ENCODE data around the gene LTBP2.

Gene LTBP2

GRCh38 chr14:74610199-74610865 lies 1.7 kb downstream of the LTBP2 start:
- Mint-ChIP-seq H3K27me3 (peaks cover 31% of the 10 kb centered on the region), H3K36me3 (ENCODE audit: low read depth) (no peaks in the 10 kb centered on the region), H3K9me3 (no peaks in the 10 kb centered on the region), H3K4me1 (ENCODE audit: low read depth) (peaks cover 23% of the 10 kb centered on the region), H3K4me3 (no peak overlapping the region), H3K27ac (no peak overlapping the region)

GRCh38 chr14:74609721-74610120 lies 2.3 kb downstream of the LTBP2 start:
- H3K27me3 Mint-ChIP-seq = peaks cover 24% of the 10 kb centered on the region
- H3K4me1 Mint-ChIP-seq (ENCODE audit: low read depth) = peaks cover 17% of the 10 kb centered on the region
- no peak overlapping the region for H3K27ac Mint-ChIP-seq
- no peaks in the 10 kb centered on the region for H3K36me3 Mint-ChIP-seq (ENCODE audit: low read depth)
- no peaks in the 10 kb centered on the region for H3K9me3 Mint-ChIP-seq
- H3K4me3 Mint-ChIP-seq = no peak overlapping the region

GRCh38 chr14:74608959-74609611 lies 3.0 kb downstream of the LTBP2 start:
- Mint-ChIP-seq H3K4me3 (no peak overlapping the region), H3K36me3 (ENCODE audit: low read depth) (no peaks in the 10 kb centered on the region)

GRCh38 chr14:74606727-74607126 lies 5.3 kb downstream of the LTBP2 start:
- Mint-ChIP-seq H3K4me1 (ENCODE audit: low read depth) (peaks cover 5% of the 10 kb centered on the region), H3K27ac (no peak overlapping the region), H3K36me3 (ENCODE audit: low read depth) (no peaks in the 10 kb centered on the region), H3K9me3 (no peaks in the 10 kb centered on the region), H3K4me3 (no peak overlapping the region), H3K27me3 (peaks cover 13% of the 10 kb centered on the region)

More at GRCh38 chr14:74608959-74609611, 3.0 kb downstream of the LTBP2 start:
- Mint-ChIP-seq H3K4me1 (ENCODE audit: low read depth) (peaks cover 10% of the 10 kb centered on the region), H3K9me3 (no peaks in the 10 kb centered on the region), H3K27ac (no peak overlapping the region), H3K27me3 (peaks cover 19% of the 10 kb centered on the region)

- no peaks in the 10 kb centered on the region for H3K9me3 Mint-ChIP-seq
- H3K36me3 Mint-ChIP-seq (ENCODE audit: low read depth) = no peaks in the 10 kb centered on the region
- no peak overlapping the region for H3K4me3 Mint-ChIP-seq
- H3K4me1 Mint-ChIP-seq (ENCODE audit: low read depth) = peaks cover 5% of the 10 kb centered on the region
- H3K27me3 Mint-ChIP-seq = peaks cover 9% of the 10 kb centered on the region
- no peak overlapping the region for H3K27ac Mint-ChIP-seq
Observed at GRCh38 chr14:74605531-74606223, 6.4 kb downstream of the LTBP2 start.

GRCh38 chr14:74604911-74605310 lies 7.1 kb downstream of the LTBP2 start:
- H3K27ac Mint-ChIP-seq = no peak overlapping the region
- H3K9me3 Mint-ChIP-seq = no peaks in the 10 kb centered on the region
- peaks cover 5% of the 10 kb centered on the region for H3K4me1 Mint-ChIP-seq (ENCODE audit: low read depth)
- H3K36me3 Mint-ChIP-seq (ENCODE audit: low read depth) = no peaks in the 10 kb centered on the region
- H3K27me3 Mint-ChIP-seq = peaks cover 3% of the 10 kb centered on the region
- no peak overlapping the region for H3K4me3 Mint-ChIP-seq

- no peaks in the 10 kb centered on the region for H3K36me3 Mint-ChIP-seq (ENCODE audit: low read depth)
- no peak overlapping the region for H3K27ac Mint-ChIP-seq
- peaks cover 5% of the 10 kb centered on the region for H3K4me1 Mint-ChIP-seq (ENCODE audit: low read depth)
- H3K9me3 Mint-ChIP-seq = no peaks in the 10 kb centered on the region
- H3K27me3 Mint-ChIP-seq = no peaks in the 10 kb centered on the region
- H3K4me3 Mint-ChIP-seq = no peak overlapping the region
Observed at GRCh38 chr14:74604157-74604556, 7.9 kb downstream of the LTBP2 start.

GRCh38 chr14:74601982-74602381 lies 10.1 kb downstream of the LTBP2 start:
- Mint-ChIP-seq H3K4me1 (ENCODE audit: low read depth) (no peaks in the 10 kb centered on the region), H3K9me3 (no peaks in the 10 kb centered on the region), H3K36me3 (ENCODE audit: low read depth) (no peaks in the 10 kb centered on the region), H3K27ac (no peak overlapping the region), H3K4me3 (no peak overlapping the region), H3K27me3 (no peaks in the 10 kb centered on the region)

- Mint-ChIP-seq H3K4me1 (ENCODE audit: low read depth) (no peaks in the 10 kb centered on the region), H3K4me3 (no peak overlapping the region)
Observed at GRCh38 chr14:74599946-74600345, 12.1 kb downstream of the LTBP2 start.

GRCh38 chr14:74599321-74599761 lies 12.7 kb downstream of the LTBP2 start:
- H3K27ac Mint-ChIP-seq = no peak overlapping the region

More at GRCh38 chr14:74599946-74600345, 12.1 kb downstream of the LTBP2 start:
- H3K36me3 Mint-ChIP-seq (ENCODE audit: low read depth) = no peaks in the 10 kb centered on the region
- no peak overlapping the region for H3K27ac Mint-ChIP-seq
- no peaks in the 10 kb centered on the region for H3K9me3 Mint-ChIP-seq
- H3K27me3 Mint-ChIP-seq = no peaks in the 10 kb centered on the region

GRCh38 chr14:74596741-74597450 lies 15.1 kb downstream of the LTBP2 start:
- Mint-ChIP-seq H3K9me3 (no peaks in the 10 kb centered on the region), H3K36me3 (ENCODE audit: low read depth) (no peaks in the 10 kb centered on the region), H3K27ac (no peak overlapping the region), H3K4me3 (no peak overlapping the region), H3K4me1 (ENCODE audit: low read depth) (no peaks in the 10 kb centered on the region), H3K27me3 (no peaks in the 10 kb centered on the region)

More at GRCh38 chr14:74599321-74599761, 12.7 kb downstream of the LTBP2 start:
- Mint-ChIP-seq H3K36me3 (ENCODE audit: low read depth) (no peaks in the 10 kb centered on the region), H3K4me1 (ENCODE audit: low read depth) (no peaks in the 10 kb centered on the region), H3K4me3 (no peak overlapping the region), H3K9me3 (no peaks in the 10 kb centered on the region), H3K27me3 (no peaks in the 10 kb centered on the region)

- H3K36me3 Mint-ChIP-seq (ENCODE audit: low read depth) = no peaks in the 10 kb centered on the region
- no peak overlapping the region for H3K27ac Mint-ChIP-seq
- no peaks in the 10 kb centered on the region for H3K9me3 Mint-ChIP-seq
- no peak overlapping the region for H3K4me3 Mint-ChIP-seq
- H3K27me3 Mint-ChIP-seq = no peaks in the 10 kb centered on the region
- no peaks in the 10 kb centered on the region for H3K4me1 Mint-ChIP-seq (ENCODE audit: low read depth)
Observed at GRCh38 chr14:74595006-74595735, 16.9 kb downstream of the LTBP2 start.

GRCh38 chr14:74594606-74595005 lies 17.4 kb downstream of the LTBP2 start:
- Mint-ChIP-seq H3K27ac (no peak overlapping the region), H3K9me3 (no peaks in the 10 kb centered on the region), H3K27me3 (no peaks in the 10 kb centered on the region), H3K36me3 (ENCODE audit: low read depth) (no peaks in the 10 kb centered on the region), H3K4me1 (ENCODE audit: low read depth) (no peaks in the 10 kb centered on the region), H3K4me3 (no peak overlapping the region)

GRCh38 chr14:74594029-74594428 lies 18.0 kb downstream of the LTBP2 start:
- Mint-ChIP-seq H3K27me3 (no peaks in the 10 kb centered on the region), H3K4me1 (ENCODE audit: low read depth) (no peaks in the 10 kb centered on the region), H3K9me3 (no peaks in the 10 kb centered on the region), H3K27ac (no peak overlapping the region), H3K36me3 (ENCODE audit: low read depth) (no peaks in the 10 kb centered on the region), H3K4me3 (no peak overlapping the region)
